SK-MEL-5 (cell line): ENCODE results near the gene ABHD14A. TPM values are rescaled to one million over a fixed set of nuclear protein-coding genes. Genes with fewer than 3 reads are reported as not detected.

Experiments
- DNase-seq: peaks from one replicate; pipeline ENCODE4 v3.0.0-alpha.2; 2016; ENCODE audit warnings: low read depth, low spot score
- in situ Hi-C: cut with HindIII; loops from 2 replicates; pipeline ENCODE4 v1.10.0; 2016; ENCODE audit warnings: low sequenced_read_pairs, high pct_unique_total_duplicates, low pct_unique_long_range_greater_than_20kb
- total RNA-seq: library from RNA; depleted of rRNA; stranded (reverse); fragments of >200 nt; shearing (Covaris generic); gene quantifications from 2 replicates; pipeline ENCODE4 v1.2.3, GENCODE V29; 2014

Gene ABHD14A
- total RNA-seq, 1 experiment from 2014 or later: 46.0 TPM

DNA sequence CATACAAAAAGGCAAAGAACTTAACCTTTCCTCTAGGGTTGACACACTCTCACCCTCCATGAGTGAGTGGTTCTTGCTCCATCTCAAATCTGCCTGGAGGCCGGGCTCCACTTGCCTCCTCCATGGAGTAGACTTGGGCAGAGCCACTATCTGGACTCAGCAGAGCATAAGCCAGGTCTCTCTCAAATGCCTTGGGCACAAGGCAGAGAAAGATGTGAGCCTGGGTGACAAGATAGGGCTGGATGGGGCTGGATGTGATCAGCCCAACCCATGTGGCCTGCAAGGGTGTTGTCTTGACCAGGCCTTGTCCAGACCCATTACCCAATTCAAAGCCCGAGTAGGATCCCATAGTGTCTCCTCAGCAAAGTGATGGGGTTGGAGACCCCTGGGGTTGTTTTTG is 25.0 kb downstream of the ABHD14A start:
- no peak for DNase-seq
- in situ Hi-C loops: no loop called here

- in situ Hi-C loops: no loop called here
Measured at GRCh38 chr3:52001443-52001974, 26.6 kb downstream of the ABHD14A start.

DNA sequence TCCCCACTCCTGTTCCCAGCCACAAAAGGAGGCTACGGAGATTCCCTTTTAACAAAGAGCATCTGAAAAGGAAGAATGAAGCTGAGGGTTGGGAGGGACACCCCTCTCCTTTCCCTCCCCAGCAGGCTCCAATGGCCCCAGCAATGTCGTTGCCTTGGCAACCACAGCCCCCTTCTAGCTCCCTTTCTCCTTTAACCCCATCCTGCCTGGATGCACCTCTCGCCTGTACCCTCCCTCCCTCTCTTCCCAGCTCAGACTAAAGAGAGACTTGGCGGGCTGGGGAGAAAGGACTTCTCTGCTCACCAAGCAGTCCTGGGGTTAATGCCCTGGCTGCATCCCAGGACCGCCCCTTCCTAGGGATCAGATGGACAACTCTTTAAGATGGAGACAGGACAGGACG is 27.9 kb downstream of the ABHD14A start:
- DNase-seq: no peak
- in situ Hi-C loops: no loop called here

More at GRCh38 chr3:52001443-52001974, 26.6 kb downstream of the ABHD14A start:
- DNase-seq: peak; percentile 75

- in situ Hi-C loops: no loop called here
- DNase-seq: peak; percentile 69
Measured at GRCh38 chr3:52004163-52004787, 29.4 kb downstream of the ABHD14A start.

- in situ Hi-C loops: no loop called here
- DNase-seq: no peak
Measured at GRCh38 chr3:52004906-52005395, 30.1 kb downstream of the ABHD14A start.

- DNase-seq: no peak
- in situ Hi-C loops: no loop called here
Measured at GRCh38 chr3:52005571-52005986, 30.7 kb downstream of the ABHD14A start.

DNA sequence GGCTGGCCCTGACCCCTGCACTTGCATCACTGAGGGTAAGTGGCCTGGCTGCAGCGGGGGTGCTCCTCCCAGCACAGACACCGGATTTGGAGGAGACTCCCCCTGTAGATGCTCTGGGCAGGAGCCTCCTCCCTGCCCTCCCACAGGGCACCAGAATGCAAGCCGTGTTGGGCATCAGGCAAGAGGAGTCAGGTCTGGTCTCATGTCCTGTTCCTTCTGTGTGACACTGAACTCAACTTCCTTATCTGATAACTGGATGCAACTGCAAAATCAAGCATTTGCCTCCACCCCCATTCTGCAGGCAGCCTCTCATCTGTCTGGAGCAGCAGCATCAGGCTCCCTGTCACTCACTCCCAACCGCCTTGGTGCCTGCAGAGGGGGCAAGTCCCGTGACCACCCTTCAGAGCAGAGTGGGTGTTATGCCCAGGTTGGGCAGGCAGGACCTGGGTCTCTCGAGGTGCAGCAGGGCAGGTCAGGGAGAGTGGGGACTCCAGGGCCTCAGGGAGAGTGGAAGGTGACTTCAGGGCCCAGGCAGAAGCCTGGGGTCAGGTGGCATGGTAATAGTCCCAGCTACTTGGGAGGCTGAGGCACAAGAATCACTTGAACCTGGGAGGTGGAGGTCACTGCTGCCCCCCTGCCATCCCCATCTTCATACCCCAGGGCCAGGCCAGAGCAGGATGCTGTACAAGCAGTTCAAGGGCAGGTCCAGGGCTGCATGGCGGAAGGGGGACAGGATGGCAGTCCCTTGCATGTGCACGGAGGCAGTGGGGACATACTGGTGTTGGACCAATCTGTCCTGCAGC is 31.4 kb downstream of the ABHD14A start:
- DNase-seq: no peak
- in situ Hi-C loops: no loop called here

DNA sequence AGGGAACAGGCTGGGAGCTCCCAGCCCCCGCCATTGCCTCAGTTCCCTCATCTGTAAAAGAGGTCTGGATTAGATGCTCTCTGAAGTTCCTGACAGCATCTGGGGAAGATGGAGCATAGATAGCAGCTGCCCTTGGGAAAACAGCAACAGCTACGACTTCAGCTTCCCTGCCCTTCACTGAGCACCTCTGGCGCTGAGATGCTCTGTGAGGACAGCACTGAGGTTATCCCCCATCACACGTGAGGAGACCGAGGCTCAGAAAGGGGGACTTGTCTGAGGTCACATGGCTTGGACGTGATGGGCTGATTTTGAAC is 31.9 kb downstream of the ABHD14A start:
- in situ Hi-C loops: no loop called here
- no peak for DNase-seq

- in situ Hi-C loops: no loop called here
- no peak for DNase-seq
Measured at GRCh38 chr3:52007291-52007690, 32.4 kb downstream of the ABHD14A start.

- DNase-seq: no peak
- in situ Hi-C loops: no loop called here
Measured at GRCh38 chr3:52010431-52010830, 35.6 kb downstream of the ABHD14A start.

- in situ Hi-C loops: no loop called here
- DNase-seq: no peak
Measured at GRCh38 chr3:52012699-52013098, 37.8 kb downstream of the ABHD14A start.

GRCh38 chr3:52013802-52014598 is 39.1 kb downstream of the ABHD14A start:
- no peak for DNase-seq
- in situ Hi-C loops: no loop called here

GRCh38 chr3:52014613-52015012 is 39.7 kb downstream of the ABHD14A start:
- in situ Hi-C loops: no loop called here
- DNase-seq: peak; percentile 57

DNA sequence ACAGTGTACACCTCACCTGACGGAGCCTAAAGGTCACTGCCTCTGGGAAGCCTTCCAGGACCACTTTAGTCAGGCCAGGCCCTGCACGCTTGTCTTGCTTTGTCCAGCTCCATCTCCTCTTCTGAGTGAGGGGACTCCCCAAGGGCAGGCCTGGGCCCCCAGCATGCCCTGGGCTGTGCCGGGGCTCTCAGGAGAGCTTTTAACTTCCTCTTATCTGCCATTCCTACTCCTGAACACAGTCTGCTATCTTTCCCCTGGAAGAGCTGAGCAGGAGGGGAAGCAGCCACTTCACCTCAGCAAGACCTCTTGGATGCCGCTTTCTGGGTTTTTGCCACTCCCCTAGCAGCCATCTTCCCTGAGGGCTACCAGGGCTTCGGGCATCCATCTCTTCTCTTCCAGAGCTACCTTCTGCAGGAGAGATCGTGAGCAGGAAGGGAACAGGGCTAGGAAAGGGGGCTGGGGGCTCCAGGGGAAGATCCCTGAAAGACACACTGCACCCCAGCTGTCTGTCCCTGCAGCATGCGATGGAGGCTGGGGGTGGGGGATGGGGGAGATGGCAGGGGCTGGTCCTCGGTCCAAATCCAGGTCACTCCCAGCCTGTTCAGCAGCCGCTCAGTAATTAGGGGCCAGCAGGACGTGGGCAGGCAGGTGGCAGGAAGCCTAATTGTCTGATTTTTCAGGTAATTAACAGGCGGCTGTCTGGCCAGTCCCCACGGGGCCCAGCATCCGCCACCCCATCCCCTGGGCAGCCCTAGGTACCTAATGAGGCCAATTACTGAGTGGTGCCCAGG is 40.8 kb downstream of the ABHD14A start:
- in situ Hi-C loops: no loop called here
- no peak for DNase-seq

DNA sequence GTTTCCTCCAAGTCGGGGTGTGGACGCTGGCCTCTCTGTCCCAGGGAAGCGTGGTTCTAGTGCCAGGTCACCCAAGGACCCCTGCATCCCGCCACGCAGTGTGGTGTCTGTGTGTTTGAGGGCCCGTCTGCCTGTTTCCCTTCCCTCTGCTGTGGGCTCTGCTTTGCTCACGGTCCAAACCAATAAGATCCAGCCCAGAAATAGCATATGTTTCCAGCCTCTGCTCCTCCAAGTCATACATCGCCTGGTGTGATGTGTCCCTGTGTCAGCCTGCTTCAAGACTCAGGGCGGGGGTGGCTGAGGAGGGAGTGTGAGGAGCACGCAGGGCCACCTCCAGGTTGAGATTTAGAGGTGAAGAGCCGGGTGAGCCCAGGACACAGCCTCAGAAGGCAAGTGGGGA is 42.7 kb downstream of the ABHD14A start:
- in situ Hi-C loops: no loop called here
- no peak for DNase-seq

DNA sequence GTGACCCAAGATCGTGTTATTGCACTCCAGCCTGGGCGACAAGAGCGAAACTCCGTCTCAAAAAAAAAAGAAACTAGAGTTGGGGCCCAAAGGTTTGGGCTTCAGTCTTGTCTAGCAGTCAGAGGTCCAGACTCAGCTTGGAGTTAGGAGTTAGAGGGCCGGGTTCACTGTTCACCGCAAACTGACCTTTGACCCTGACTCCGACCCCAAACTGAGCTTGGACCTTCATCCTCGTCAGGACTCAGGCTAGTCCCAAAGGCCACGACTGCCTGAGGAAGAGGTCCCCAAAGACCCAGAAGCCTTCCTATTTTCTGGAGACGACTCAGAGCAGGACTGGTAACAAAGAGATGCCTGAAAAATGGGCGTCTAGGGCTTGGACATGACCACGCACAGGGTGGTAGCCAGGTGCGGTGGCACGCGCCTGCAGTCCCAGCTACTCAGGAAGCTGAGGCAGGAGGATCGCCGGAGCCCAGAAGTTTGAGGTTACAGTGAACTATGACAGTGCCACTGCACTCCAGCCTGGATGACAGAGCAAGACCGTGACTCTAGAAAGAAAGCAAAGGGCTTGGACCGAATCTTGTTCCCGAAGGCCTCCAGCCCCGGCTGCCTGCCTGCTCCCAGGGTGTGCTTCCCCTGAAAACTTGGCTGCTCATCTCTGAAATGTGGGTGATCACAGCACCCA is 43.6 kb downstream of the ABHD14A start:
- in situ Hi-C loops: no loop called here

More for the DNA sequence above, 43.6 kb downstream of the ABHD14A start:
- DNase-seq: no peak
